ENCODE results near the gene IFNL1. TPM values are rescaled to one million over a fixed set of nuclear protein-coding genes. Genes with fewer than 3 reads are reported as not detected.

Gene IFNL1
- total and polyA plus RNA-seq, 9 of the 15 experiments (the other 6 are each of a cell fraction or from before 2014, with no cell fraction given) = not detected

GRCh38 chr19:39347332-39348164 is 51.3 kb downstream of the IFNL1 start (continued):
- TF ChIP-seq, protein P1, sequence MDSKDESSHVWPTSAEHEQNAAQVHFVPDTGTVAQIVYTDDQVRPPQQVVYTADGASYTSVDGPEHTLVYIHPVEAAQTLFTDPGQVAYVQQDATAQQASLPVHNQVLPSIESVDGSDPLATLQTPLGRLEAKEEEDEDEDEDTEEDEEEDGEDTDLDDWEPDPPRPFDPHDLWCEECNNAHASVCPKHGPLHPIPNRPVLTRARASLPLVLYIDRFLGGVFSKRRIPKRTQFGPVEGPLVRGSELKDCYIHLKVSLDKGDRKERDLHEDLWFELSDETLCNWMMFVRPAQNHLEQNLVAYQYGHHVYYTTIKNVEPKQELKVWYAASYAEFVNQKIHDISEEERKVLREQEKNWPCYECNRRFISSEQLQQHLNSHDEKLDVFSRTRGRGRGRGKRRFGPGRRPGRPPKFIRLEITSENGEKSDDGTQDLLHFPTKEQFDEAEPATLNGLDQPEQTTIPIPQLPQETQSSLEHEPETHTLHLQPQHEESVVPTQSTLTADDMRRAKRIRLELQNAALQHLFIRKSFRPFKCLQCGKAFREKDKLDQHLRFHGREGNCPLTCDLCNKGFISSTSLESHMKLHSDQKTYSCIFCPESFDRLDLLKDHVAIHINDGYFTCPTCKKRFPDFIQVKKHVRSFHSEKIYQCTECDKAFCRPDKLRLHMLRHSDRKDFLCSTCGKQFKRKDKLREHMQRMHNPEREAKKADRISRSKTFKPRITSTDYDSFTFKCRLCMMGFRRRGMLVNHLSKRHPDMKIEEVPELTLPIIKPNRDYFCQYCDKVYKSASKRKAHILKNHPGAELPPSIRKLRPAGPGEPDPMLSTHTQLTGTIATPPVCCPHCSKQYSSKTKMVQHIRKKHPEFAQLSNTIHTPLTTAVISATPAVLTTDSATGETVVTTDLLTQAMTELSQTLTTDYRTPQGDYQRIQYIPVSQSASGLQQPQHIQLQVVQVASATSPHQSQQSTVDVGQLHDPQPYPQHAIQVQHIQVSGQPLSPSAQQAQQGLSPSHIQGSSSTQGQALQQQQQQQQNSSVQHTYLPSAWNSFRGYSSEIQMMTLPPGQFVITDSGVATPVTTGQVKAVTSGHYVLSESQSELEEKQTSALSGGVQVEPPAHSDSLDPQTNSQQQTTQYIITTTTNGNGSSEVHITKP (IDR thresholded peaks at IDR 0.05; ENCODE audit: partially characterized antibody) = peak; percentile 90
- TF ChIP-seq RBM14 (IDR thresholded peaks at IDR 0.05; ENCODE audit: borderline replicate concordance, insufficient read depth, low read depth, low read length) = no peak
- TF ChIP-seq MAFK (IDR thresholded peaks at IDR 0.05; ENCODE audit: low read length) = no peak
- TF ChIP-seq ZNF274 (IDR thresholded peaks at IDR 0.05; ENCODE audit: borderline replicate concordance, low read depth, low read length) = no peak
- peak; percentile 58 for TF ChIP-seq ARID1B (IDR thresholded peaks at IDR 0.05)
- no peak for TF ChIP-seq ZNF561 (CRISPR knock-in tag; conservative IDR thresholded peaks at IDR 0.05)
- TF ChIP-seq SRSF3 (IDR thresholded peaks at IDR 0.05; ENCODE audit: insufficient read depth, low read length) = no peak
- peak; percentile 72 for TF ChIP-seq CBFA2T3 (IDR thresholded peaks at IDR 0.05)
- TF ChIP-seq NFE2L1 (tag; IDR thresholded peaks at IDR 0.05; ENCODE audit: borderline replicate concordance, low read depth) = no peak
- peak; percentile 16; the same call in 1 of the 2 replicates for TF ChIP-seq CTBP1 (IDR thresholded peaks at IDR 0.05; ENCODE audit: borderline replicate concordance)
- no peak for TF ChIP-seq RBM17 (IDR thresholded peaks at IDR 0.05; ENCODE audit: borderline replicate concordance, low read depth, low read length)
- TF ChIP-seq MTA2 (IDR thresholded peaks at IDR 0.05; ENCODE audit: low read depth) = no peak
- TF ChIP-seq RBBP5 (IDR thresholded peaks at IDR 0.05; ENCODE audit: borderline replicate concordance, insufficient read depth, low read length, poor library complexity, severe bottlenecking) = no peak
- TF ChIP-seq THRA (IDR thresholded peaks at IDR 0.05) = no peak
- no peak for TF ChIP-seq POU5F1 (IDR thresholded peaks at IDR 0.05; ENCODE audit: borderline replicate concordance, low read depth, low read length, partially characterized antibody)
- TF ChIP-seq POLR2H (tag; IDR thresholded peaks at IDR 0.05; ENCODE audit: low read depth) = no peak
- no peak for TF ChIP-seq KLF1 (tag; IDR thresholded peaks at IDR 0.05)
- TF ChIP-seq HMGN3 (IDR thresholded peaks at IDR 0.05; ENCODE audit: borderline replicate concordance, extremely low read depth, insufficient read length, low read depth, low read length) = no peak
- no peak for TF ChIP-seq ZC3H8 (IDR thresholded peaks at IDR 0.05)
- TF ChIP-seq SIX5 (IDR thresholded peaks at IDR 0.05; ENCODE audit: borderline replicate concordance in 1 of 2, insufficient read depth in 1 of 2, low read depth in 1 of 2, low read length in 2 of 2) = no peak
- no peak for TF ChIP-seq ZBTB43 (CRISPR knock-in tag; IDR thresholded peaks at IDR 0.05)
- no peak for TF ChIP-seq MCM3 (IDR thresholded peaks at IDR 0.05)
